GM21526 (cell line): ENCODE data around the gene SLC9A9.
"Not testable (repeated sequence)": the region's sequence is repeated elsewhere in the genome, so short reads cannot be mapped to it uniquely, and the experiment has no call there.

Experiments used
- ATAC-seq: cut with Tn5 transposase; IDR thresholded peaks from one replicate; pipeline ENCODE4 v1.9.1; 2021; ENCODE audit warnings: moderate library complexity; ENCODE audit not compliant: unreplicated experiment, low FRiP score

SLC9A9 gene

GRCh38 chr3:143811602-143812001 lies 36.7 kb downstream of the SLC9A9 start:
- ATAC-seq = no peak

- no peak for ATAC-seq
These were observed 37.4 kb downstream of the SLC9A9 start for GRCh38 chr3:143810953-143811265.

GRCh38 chr3:143810166-143810952 lies 37.9 kb downstream of the SLC9A9 start:
- no peak for ATAC-seq

- no peak for ATAC-seq
These were observed 39.1 kb downstream of the SLC9A9 start for GRCh38 chr3:143809121-143809621.

GRCh38 chr3:143808030-143808429 lies 40.2 kb downstream of the SLC9A9 start:
- ATAC-seq = no peak

- ATAC-seq = no peak
These were observed 42.2 kb downstream of the SLC9A9 start for GRCh38 chr3:143806038-143806437.

GRCh38 chr3:143805476-143805875 lies 42.8 kb downstream of the SLC9A9 start:
- not testable (repeated sequence) for ATAC-seq

GRCh38 chr3:143801046-143801445 lies 47.2 kb downstream of the SLC9A9 start:
- not testable (repeated sequence) for ATAC-seq

- ATAC-seq = not testable (repeated sequence)
These were observed 50.1 kb downstream of the SLC9A9 start for GRCh38 chr3:143798151-143798550.

GRCh38 chr3:143795874-143796273 lies 52.4 kb downstream of the SLC9A9 start:
- ATAC-seq = no peak

GRCh38 chr3:143794793-143795462 lies 53.3 kb downstream of the SLC9A9 start:
- no peak for ATAC-seq

GRCh38 chr3:143793971-143794370 lies 54.3 kb downstream of the SLC9A9 start:
- ATAC-seq = no peak

GRCh38 chr3:143791386-143791785 lies 56.9 kb downstream of the SLC9A9 start:
- no peak for ATAC-seq

- ATAC-seq = no peak
These were observed 61.8 kb downstream of the SLC9A9 start for GRCh38 chr3:143786219-143787191.

GRCh38 chr3:143784446-143784845 lies 63.8 kb downstream of the SLC9A9 start:
- ATAC-seq = no peak

- no peak for ATAC-seq
These were observed 64.4 kb downstream of the SLC9A9 start for GRCh38 chr3:143783851-143784370.

- ATAC-seq = peak; percentile 91
These were observed 72.8 kb downstream of the SLC9A9 start for GRCh38 chr3:143775459-143775858.

- no peak for ATAC-seq
These were observed 76.3 kb downstream of the SLC9A9 start for GRCh38 chr3:143771939-143772338.

- no peak for ATAC-seq
These were observed 77.0 kb downstream of the SLC9A9 start for GRCh38 chr3:143771258-143771657.

- ATAC-seq = no peak
These were observed 77.9 kb downstream of the SLC9A9 start for GRCh38 chr3:143770391-143770790.

GRCh38 chr3:143769616-143770015 lies 78.7 kb downstream of the SLC9A9 start:
- ATAC-seq = no peak
